ENCODE results near the gene VPS11.

DNA sequence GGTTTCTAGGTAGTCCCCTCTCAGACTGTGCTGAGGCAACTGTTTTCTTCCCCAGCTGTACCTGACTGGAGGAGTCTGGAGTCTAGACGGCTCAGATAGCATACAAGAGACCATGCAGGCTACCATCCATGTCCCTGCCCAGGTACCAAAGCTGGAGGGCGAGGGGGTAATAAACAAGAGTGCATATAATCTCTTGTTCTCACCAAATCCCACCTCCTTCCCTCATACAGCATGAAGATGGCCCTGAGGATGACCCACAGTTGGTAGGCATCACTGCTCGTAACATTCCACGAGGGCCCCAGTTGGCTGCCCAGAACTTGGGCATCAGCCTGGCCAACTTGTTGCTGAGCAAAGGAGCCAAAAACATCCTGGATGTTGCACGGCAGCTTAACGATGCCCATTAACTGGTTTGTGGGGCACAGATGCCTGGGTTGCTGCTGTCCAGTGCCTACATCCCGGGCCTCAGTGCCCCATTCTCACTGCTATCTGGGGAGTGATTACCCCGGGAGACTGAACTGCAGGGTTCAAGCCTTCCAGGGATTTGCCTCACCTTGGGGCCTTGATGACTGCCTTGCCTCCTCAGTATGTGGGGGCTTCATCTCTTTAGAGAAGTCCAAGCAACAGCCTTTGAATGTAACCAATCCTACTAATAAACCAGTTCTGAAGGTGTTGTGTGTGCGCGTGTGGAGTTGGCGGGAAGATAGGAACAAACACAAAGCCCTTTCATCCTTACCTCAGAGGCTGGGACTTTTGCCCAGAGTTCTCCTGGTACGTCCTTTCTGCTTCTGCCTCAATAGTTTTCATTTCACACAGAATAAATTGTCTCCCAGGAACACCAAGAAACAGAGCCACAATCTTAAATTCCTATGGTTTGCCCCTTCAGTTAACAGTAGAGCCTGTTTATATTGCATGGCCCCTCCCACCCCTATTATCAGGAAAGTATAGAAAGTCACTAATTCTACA lies 25.5 kb downstream of the VPS11 start:
- TF ChIP-seq, protein P1, sequence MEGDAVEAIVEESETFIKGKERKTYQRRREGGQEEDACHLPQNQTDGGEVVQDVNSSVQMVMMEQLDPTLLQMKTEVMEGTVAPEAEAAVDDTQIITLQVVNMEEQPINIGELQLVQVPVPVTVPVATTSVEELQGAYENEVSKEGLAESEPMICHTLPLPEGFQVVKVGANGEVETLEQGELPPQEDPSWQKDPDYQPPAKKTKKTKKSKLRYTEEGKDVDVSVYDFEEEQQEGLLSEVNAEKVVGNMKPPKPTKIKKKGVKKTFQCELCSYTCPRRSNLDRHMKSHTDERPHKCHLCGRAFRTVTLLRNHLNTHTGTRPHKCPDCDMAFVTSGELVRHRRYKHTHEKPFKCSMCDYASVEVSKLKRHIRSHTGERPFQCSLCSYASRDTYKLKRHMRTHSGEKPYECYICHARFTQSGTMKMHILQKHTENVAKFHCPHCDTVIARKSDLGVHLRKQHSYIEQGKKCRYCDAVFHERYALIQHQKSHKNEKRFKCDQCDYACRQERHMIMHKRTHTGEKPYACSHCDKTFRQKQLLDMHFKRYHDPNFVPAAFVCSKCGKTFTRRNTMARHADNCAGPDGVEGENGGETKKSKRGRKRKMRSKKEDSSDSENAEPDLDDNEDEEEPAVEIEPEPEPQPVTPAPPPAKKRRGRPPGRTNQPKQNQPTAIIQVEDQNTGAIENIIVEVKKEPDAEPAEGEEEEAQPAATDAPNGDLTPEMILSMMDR (IDR thresholded peaks at IDR 0.05): no peak
- TF ChIP-seq POLR2AphosphoS5 (IDR thresholded peaks at IDR 0.05) (no peak), POLR2A (IDR thresholded peaks at IDR 0.05) (no peak), EP300 (IDR thresholded peaks at IDR 0.05) (no peak)
